PC-3 (cell line): ENCODE data around the gene NARS2. TPM values are rescaled to one million over a fixed set of nuclear protein-coding genes. Genes with fewer than 3 reads are reported as not detected.

Experiments used
- ATAC-seq: fragments of 200-7000 bp; cut with Tn5 transposase; 2 replicates; pipeline ENCODE4 v1.9.1; 2020; ENCODE audit warnings: mild to moderate bottlenecking, moderate library complexity
- BruUV-seq: library from RNA; stranded (reverse); fragments of 400-500 nt; replicated peaks from 2 replicates; lab custom pipeline; 2021; lab: Mats Ljungman, UMichigan
- CTCF ChIA-PET: fragments of 300-600 bp; sonication (Branson Sonifier 250); formaldehyde crosslinking; loops from one replicate; lab custom pipeline; 2022; ENCODE audit warnings: antibody characterized with exemption; lab: Charles Lee
- POLR2A ChIA-PET: fragments of 300-600 bp; sonication (Branson Sonifier 250); formaldehyde crosslinking; loops from one replicate; lab custom pipeline; 2022; ENCODE audit warnings: antibody characterized with exemption; ENCODE audit not compliant: unreplicated experiment; lab: Charles Lee
- DNase-seq: peaks from one replicate; pipeline ENCODE4 v3.0.0-alpha.2; 2015
- H2AFZ ChIP-seq: fragments of 300-600 bp; sonication (generic); 2 replicates; pipeline ENCODE4 v1.6.0; 2016; ENCODE audit warnings: antibody characterized with exemption, low read length
- H3F3A ChIP-seq: fragments of 300-600 bp; sonication (generic); one replicate; pipeline ENCODE4 v1.6.0; 2017; ENCODE audit warnings: antibody characterized with exemption, low read length, control low read depth, mild to moderate bottlenecking; ENCODE audit not compliant: unreplicated experiment
- H3K27ac ChIP-seq: fragments of 300-600 bp; sonication (generic); 2 replicates; pipeline ENCODE4 v1.5.1; 2016; ENCODE audit warnings: mild to moderate bottlenecking, low read length
- H3K27me3 ChIP-seq: fragments of 300-600 bp; sonication (generic); 2 replicates; pipeline ENCODE4 v1.6.1; 2016; ENCODE audit warnings: low read length, mixed read lengths
- H3K36me3 ChIP-seq: fragments of 300-600 bp; sonication (generic); 2 replicates; pipeline ENCODE4 v1.6.1; 2016; ENCODE audit warnings: low read depth, mixed run types, low read length, mixed read lengths
- H3K4me1 ChIP-seq: fragments of 300-600 bp; sonication (generic); 2 replicates; pipeline ENCODE4 v1.5.1; 2016; ENCODE audit warnings: low read length; ENCODE audit not compliant: insufficient read depth
- H3K4me2 ChIP-seq: fragments of 300-600 bp; sonication (generic); 2 replicates; pipeline ENCODE4 v1.6.0; 2016; ENCODE audit warnings: low read length
- H3K4me3 ChIP-seq: fragments of 300-600 bp; sonication (generic); 2 replicates; pipeline ENCODE4 v1.5.1; 2016; ENCODE audit warnings: mild to moderate bottlenecking, low read length, mixed read lengths
- H3K79me2 ChIP-seq: fragments of 300-600 bp; sonication (generic); 2 replicates; pipeline ENCODE4 v1.6.1; 2017; ENCODE audit warnings: low read length, mixed read lengths
- H3K9ac ChIP-seq: fragments of 300-600 bp; sonication (generic); 2 replicates; pipeline ENCODE4 v1.6.0; 2016; ENCODE audit warnings: mild to moderate bottlenecking, low read length
- H3K9me2 ChIP-seq: fragments of 300-600 bp; sonication (generic); replicated peaks from 2 replicates; pipeline ENCODE4 v1.6.1; 2016; ENCODE audit warnings: mixed run types, low read length, mixed read lengths
- H3K9me3 ChIP-seq: fragments of 300-600 bp; sonication (generic); 2 replicates; pipeline ENCODE4 v1.6.1; 2016; ENCODE audit warnings: low read length, mixed read lengths
- H4K20me1 ChIP-seq: fragments of 300-600 bp; sonication (generic); 2 replicates; pipeline ENCODE4 v1.6.1; 2016; ENCODE audit warnings: low read length, mixed read lengths
- CTCF ChIP-seq: fragments of 300-600 bp; sonication (generic); conservative IDR thresholded peaks from 2 replicates; pipeline ENCODE4 v1.5.1; 2017; ENCODE audit warnings: antibody characterized with exemption, low read depth, mild to moderate bottlenecking, low read length
- EZH2 ChIP-seq: fragments of 300-600 bp; sonication (generic); IDR thresholded peaks from one replicate; pipeline ENCODE4 v1.6.1; 2017; ENCODE audit warnings: antibody characterized with exemption, mild to moderate bottlenecking, low read length; ENCODE audit not compliant: unreplicated experiment
- EZH2phosphoT487 ChIP-seq: fragments of 300-600 bp; sonication (generic); IDR thresholded peaks from 2 replicates; pipeline ENCODE4 v1.6.1; 2018; ENCODE audit warnings: mild to moderate bottlenecking, antibody characterized with exemption, low read length, borderline replicate concordance
- intact Hi-C: fragments of 100-400 bp; cut with micrococcal nuclease; formaldehyde crosslinking; loops from 2 replicates; pipeline ENCODE4 v1.9.0; 2023
- total RNA-seq: library from RNA; depleted of rRNA; stranded (reverse); fragments of >200 nt; gene quantifications from 2 replicates; pipeline ENCODE4 v1.2.3, GENCODE V29; 2014

Gene NARS2
- total RNA-seq, 1 experiment from 2014 or later, result 33.5 TPM

DNA sequence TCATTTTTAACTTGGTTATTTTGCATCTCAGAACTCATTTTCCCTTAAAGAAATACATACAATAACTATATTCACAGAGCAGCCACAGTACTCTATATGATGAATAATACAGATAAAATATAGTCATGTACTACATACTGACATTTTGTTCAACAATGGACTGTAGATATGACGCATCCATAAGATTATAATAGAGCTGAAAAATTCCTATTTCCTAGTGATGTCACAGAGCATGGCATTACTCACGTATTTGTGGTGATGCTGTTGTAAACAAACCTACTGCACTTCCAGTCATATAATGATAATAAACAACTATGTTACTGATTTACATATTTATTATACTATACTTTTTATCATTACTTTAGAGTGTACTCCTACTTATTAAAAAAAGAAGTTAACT is 38.7 kb downstream of the NARS2 start:
- no TSS peak for BruUV-seq
- TF ChIP-seq EZH2phosphoT487 (no peak), CTCF (no peak), EZH2 (no peak)
- Histone ChIP-seq H3K4me2 (no peak overlapping the region), H3K9me2 (no peaks in the 10 kb centered on the region), H3K27ac (no peak overlapping the region), H3K9ac (no peak overlapping the region), H3F3A (no peaks in the 10 kb centered on the region), H3K36me3 (peaks cover 16% of the 10 kb centered on the region), H2AFZ (no peak overlapping the region), H3K4me1 (no peaks in the 10 kb centered on the region), H3K9me3 (no peaks in the 10 kb centered on the region), H3K4me3 (no peak overlapping the region), H3K27me3 (no peaks in the 10 kb centered on the region), H4K20me1 (no peaks in the 10 kb centered on the region), H3K79me2 (no peaks in the 10 kb centered on the region)
- intact Hi-C loops, result no loop called here
- ChIA-PET CTCF (no interaction called here), POLR2A (no interaction called here)
- ATAC-seq (no peak), DNase-seq (no peak)

DNA sequence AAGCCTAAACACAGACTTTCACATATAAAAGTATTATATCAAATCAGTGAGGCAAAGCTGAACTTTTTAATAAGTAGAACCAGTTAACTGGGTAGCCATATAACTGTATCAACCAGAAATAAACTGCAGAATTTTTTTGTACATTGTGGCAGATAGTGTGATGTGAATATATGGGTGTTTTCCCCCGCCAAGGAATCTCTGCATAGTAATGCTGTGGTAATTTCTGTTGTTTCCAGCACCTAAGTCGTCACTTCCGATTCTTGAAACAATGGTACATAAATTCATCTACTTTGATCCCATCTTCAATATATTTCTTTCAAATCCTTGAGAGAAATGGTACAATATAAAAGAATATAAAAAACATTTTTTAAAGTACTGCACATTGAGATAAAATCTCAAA is 39.6 kb downstream of the NARS2 start:
- no peak overlapping the region for H3K4me2 ChIP-seq
- no peak overlapping the region for H3K4me3 ChIP-seq
- BruUV-seq, result no TSS peak
- H3K9me3 ChIP-seq, result no peaks in the 10 kb centered on the region
- H3K79me2 ChIP-seq, result no peaks in the 10 kb centered on the region
- CTCF ChIA-PET, result no interaction called here
- POLR2A ChIA-PET, result no interaction called here
- no peaks in the 10 kb centered on the region for H4K20me1 ChIP-seq
- H3F3A ChIP-seq, result no peaks in the 10 kb centered on the region
- peaks cover 16% of the 10 kb centered on the region for H3K36me3 ChIP-seq
- no peak for DNase-seq
- no peaks in the 10 kb centered on the region for H3K9me2 ChIP-seq
- no peak for TF ChIP-seq CTCF
- TF ChIP-seq EZH2, result no peak
- no peak for TF ChIP-seq EZH2phosphoT487
- intact Hi-C loops, result no loop called here
- no peak for ATAC-seq
- no peaks in the 10 kb centered on the region for H3K4me1 ChIP-seq
- no peak overlapping the region for H2AFZ ChIP-seq
- H3K9ac ChIP-seq, result no peak overlapping the region
- H3K27me3 ChIP-seq, result no peaks in the 10 kb centered on the region
- no peak overlapping the region for H3K27ac ChIP-seq

GRCh38 chr11:78533399-78533798 is 41.3 kb downstream of the NARS2 start:
- peaks cover 16% of the 10 kb centered on the region for H3K36me3 ChIP-seq
- no peaks in the 10 kb centered on the region for H3K79me2 ChIP-seq
- no peak overlapping the region for H3K4me2 ChIP-seq
- no peak for TF ChIP-seq EZH2phosphoT487
- no peak for TF ChIP-seq EZH2
- TF ChIP-seq CTCF, result no peak
- no peaks in the 10 kb centered on the region for H3K27me3 ChIP-seq
- no TSS peak for BruUV-seq
- H3K27ac ChIP-seq, result no peak overlapping the region
- H3K4me3 ChIP-seq, result no peak overlapping the region
- intact Hi-C loops, result no loop called here
- POLR2A ChIA-PET, result no interaction called here
- H4K20me1 ChIP-seq, result no peaks in the 10 kb centered on the region
- no peaks in the 10 kb centered on the region for H3K9me3 ChIP-seq
- H3K9me2 ChIP-seq, result no peaks in the 10 kb centered on the region
- DNase-seq (no peak), ATAC-seq (no peak)
- H3F3A ChIP-seq, result no peaks in the 10 kb centered on the region
- H3K4me1 ChIP-seq, result no peaks in the 10 kb centered on the region
- H2AFZ ChIP-seq, result no peak overlapping the region
- CTCF ChIA-PET, result no interaction called here
- no peak overlapping the region for H3K9ac ChIP-seq
